Hepatocyte (in vitro differentiated cells): ENCODE measurements around the gene ACOXL. TPM values are rescaled to one million over a fixed set of nuclear protein-coding genes. Genes with fewer than 3 reads are reported as not detected.
A peak's percentile ranks its signal among the peaks of the same experiment; 100 is the strongest.

Source experiments
- DNase-seq: peaks from one replicate; pipeline ENCODE4 v3.0.0-alpha.2; 2016; ENCODE audit warnings: low spot score
- H2AFZ ChIP-seq: fragments of 200-600 bp; sonication (generic); 2 replicates; pipeline ENCODE4 v1.6.0; 2016; ENCODE audit warnings: antibody characterized with exemption, mild to moderate bottlenecking
- H3K27ac ChIP-seq: fragments of 200-600 bp; sonication (generic); 2 replicates; pipeline ENCODE4 v1.5.1; 2016; ENCODE audit warnings: mild to moderate bottlenecking
- H3K27me3 ChIP-seq: fragments of 200-600 bp; sonication (generic); 2 replicates; pipeline ENCODE4 v1.6.1; 2016
- H3K36me3 ChIP-seq: fragments of 200-600 bp; sonication (generic); replicated peaks from 2 replicates; pipeline ENCODE4 v1.5.1; 2016; ENCODE audit warnings: low read depth; ENCODE audit not compliant: insufficient read depth
- H3K4me1 ChIP-seq: fragments of 200-600 bp; sonication (generic); 2 replicates; pipeline ENCODE4 v1.5.1; 2016; ENCODE audit warnings: mild to moderate bottlenecking, moderate library complexity; ENCODE audit not compliant: insufficient read depth
- H3K4me2 ChIP-seq: fragments of 200-600 bp; sonication (generic); 2 replicates; pipeline ENCODE4 v1.6.0; 2016
- H3K4me3 ChIP-seq: fragments of 200-600 bp; sonication (generic); 2 replicates; pipeline ENCODE4 v1.5.1; 2016; ENCODE audit warnings: mild to moderate bottlenecking
- H3K79me2 ChIP-seq: fragments of 200-600 bp; sonication (generic); 2 replicates; pipeline ENCODE4 v1.6.0; 2017; ENCODE audit warnings: mild to moderate bottlenecking
- H3K9me2 ChIP-seq: fragments of 200-600 bp; sonication (generic); replicated peaks from 2 replicates; pipeline ENCODE4 v1.6.0; 2017; ENCODE audit warnings: mild to moderate bottlenecking; ENCODE audit not compliant: insufficient read depth
- H3K9me3 ChIP-seq: fragments of 200-600 bp; sonication (generic); 2 replicates; pipeline ENCODE4 v1.5.1; 2016; ENCODE audit warnings: low read depth, mild to moderate bottlenecking
- H4K20me1 ChIP-seq: fragments of 200-600 bp; sonication (generic); 2 replicates; pipeline ENCODE4 v1.6.0; 2016; ENCODE audit warnings: mild to moderate bottlenecking; ENCODE audit not compliant: insufficient read depth, poor library complexity, severe bottlenecking
- EZH2 ChIP-seq: fragments of 200-600 bp; sonication (generic); IDR thresholded peaks from 2 replicates; pipeline ENCODE4 v1.6.1; 2016; ENCODE audit warnings: antibody characterized with exemption, mild to moderate bottlenecking, borderline replicate concordance
- EZH2phosphoT487 ChIP-seq: fragments of 200-600 bp; sonication (generic); IDR thresholded peaks from one replicate; pipeline ENCODE4 v1.6.1; 2018; ENCODE audit warnings: antibody characterized with exemption, mild to moderate bottlenecking, low read depth, moderate library complexity; ENCODE audit not compliant: unreplicated experiment, severe bottlenecking
- WGBS: methylation state at CpG from one replicate; pipeline ENCODE4 v1.1.6; 2016; ENCODE audit warnings: low lambda C conversion rate; ENCODE audit errors: missing lambda C conversion rate; 5-methylcytosine and 5-hydroxymethylcytosine counted together
- polyA plus RNA-seq: library from polyadenylated mRNA; unstranded; fragments of >200 nt; fragmentation: Nextera tagmentation; extraction: Ambion mirVana; gene quantifications from 2 replicates; pipeline ENCODE4 v1.2.1, GENCODE V29; 2016
- total RNA-seq: library from RNA; depleted of rRNA; stranded (reverse); fragments of >200 nt; gene quantifications from 2 replicates; pipeline ENCODE4 v1.2.3, GENCODE V29; 2014
- TF ChIP-seq, protein P1 (sequence below): fragments of 200-600 bp; sonication (generic); IDR thresholded peaks from 2 replicates; pipeline ENCODE4 v1.5.1; 2016; ENCODE audit warnings: antibody characterized with exemption, mild to moderate bottlenecking; ENCODE audit not compliant: poor library complexity

Gene ACOXL
- total and polyA plus RNA-seq, 2 experiments from 2014 or later: 0.23 to 1.1 TPM

DNA sequence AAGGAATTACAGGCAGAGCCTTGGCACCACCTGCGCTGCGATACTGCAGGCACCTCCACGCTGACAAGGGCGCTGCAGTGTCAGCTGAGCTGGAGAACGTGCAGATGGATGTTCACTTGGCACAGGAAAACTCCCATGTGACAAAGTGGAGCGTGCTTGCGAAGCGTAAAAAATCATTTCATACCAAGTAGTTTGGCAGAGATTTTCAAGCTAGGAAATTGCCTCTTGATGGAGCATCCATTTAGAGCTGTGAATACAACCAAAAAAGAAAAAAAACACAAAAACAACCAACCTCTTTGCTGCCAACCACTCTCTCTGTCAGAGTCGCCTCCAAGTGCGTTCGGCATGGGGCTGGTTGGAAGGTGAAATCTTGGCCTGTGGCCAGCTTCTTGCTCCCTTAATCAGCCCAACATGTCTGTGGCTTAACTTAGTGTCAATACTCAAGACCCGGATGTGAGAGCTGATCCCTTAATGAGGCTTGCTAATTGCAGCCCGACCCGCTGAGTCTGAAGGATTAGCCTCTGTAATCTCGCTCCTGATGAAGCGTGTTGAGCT, 38.1 kb downstream of the ACOXL start:
- Histone ChIP-seq H3K79me2 (no peaks in the 10 kb centered on the region), H3K4me2 (peak overlapping the region; percentile 63), H4K20me1 (no peaks in the 10 kb centered on the region), H3K9me3 (no peaks in the 10 kb centered on the region), H3K4me3 (no peak overlapping the region), H3K27ac (no peak overlapping the region), H3K36me3 (no peaks in the 10 kb centered on the region), H2AFZ (no peak overlapping the region), H3K27me3 (peaks cover 32% of the 10 kb centered on the region), H3K9me2 (no peaks in the 10 kb centered on the region), H3K4me1 (peaks cover 5% of the 10 kb centered on the region)
- WGBS: 52% methylated on average over 16 of the region's 16 CpGs
- DNase-seq: peak; percentile 21
- TF ChIP-seq, protein P1, sequence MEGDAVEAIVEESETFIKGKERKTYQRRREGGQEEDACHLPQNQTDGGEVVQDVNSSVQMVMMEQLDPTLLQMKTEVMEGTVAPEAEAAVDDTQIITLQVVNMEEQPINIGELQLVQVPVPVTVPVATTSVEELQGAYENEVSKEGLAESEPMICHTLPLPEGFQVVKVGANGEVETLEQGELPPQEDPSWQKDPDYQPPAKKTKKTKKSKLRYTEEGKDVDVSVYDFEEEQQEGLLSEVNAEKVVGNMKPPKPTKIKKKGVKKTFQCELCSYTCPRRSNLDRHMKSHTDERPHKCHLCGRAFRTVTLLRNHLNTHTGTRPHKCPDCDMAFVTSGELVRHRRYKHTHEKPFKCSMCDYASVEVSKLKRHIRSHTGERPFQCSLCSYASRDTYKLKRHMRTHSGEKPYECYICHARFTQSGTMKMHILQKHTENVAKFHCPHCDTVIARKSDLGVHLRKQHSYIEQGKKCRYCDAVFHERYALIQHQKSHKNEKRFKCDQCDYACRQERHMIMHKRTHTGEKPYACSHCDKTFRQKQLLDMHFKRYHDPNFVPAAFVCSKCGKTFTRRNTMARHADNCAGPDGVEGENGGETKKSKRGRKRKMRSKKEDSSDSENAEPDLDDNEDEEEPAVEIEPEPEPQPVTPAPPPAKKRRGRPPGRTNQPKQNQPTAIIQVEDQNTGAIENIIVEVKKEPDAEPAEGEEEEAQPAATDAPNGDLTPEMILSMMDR: no peak
- TF ChIP-seq EZH2: no peak
- TF ChIP-seq EZH2phosphoT487: no peak

DNA sequence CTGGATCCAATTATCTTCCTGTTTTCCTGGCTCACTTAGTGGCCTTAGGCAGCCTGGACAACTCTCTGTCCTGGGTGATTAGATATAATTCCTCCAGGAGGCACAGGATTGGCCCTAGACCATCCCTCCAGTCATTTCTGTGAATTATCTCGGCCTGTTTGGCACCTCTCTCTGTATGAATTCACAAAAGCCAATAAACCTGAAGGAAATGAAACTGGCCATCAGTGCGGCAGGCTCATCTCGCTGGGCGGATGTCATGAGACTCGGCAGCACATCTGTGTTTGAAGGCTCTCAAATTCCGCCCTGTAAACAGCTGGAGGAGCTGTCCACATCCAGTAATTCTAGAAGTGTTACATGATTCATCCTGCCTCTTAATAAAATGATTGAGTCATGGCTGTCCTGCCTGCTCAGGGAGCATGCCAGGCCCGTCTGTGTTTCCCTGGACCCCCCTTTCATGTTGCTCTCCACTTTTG, 38.6 kb downstream of the ACOXL start:
- H3K36me3 ChIP-seq: no peaks in the 10 kb centered on the region
- H4K20me1 ChIP-seq: no peaks in the 10 kb centered on the region
- DNase-seq: peak; percentile 42
- WGBS: 24% methylated on average over 7 of the region's 7 CpGs
- TF ChIP-seq, protein P1: no peak
- TF ChIP-seq EZH2phosphoT487 (no peak), EZH2 (no peak)
- H3K4me2 ChIP-seq: peak overlapping the region; percentile 63
- H3K4me1 ChIP-seq: peaks cover 5% of the 10 kb centered on the region
- H2AFZ ChIP-seq: no peak overlapping the region
- no peak overlapping the region for H3K4me3 ChIP-seq
- H3K27me3 ChIP-seq: peaks cover 33% of the 10 kb centered on the region
- no peaks in the 10 kb centered on the region for H3K9me2 ChIP-seq
- H3K79me2 ChIP-seq: no peaks in the 10 kb centered on the region
- no peak overlapping the region for H3K27ac ChIP-seq
- no peaks in the 10 kb centered on the region for H3K9me3 ChIP-seq

DNA sequence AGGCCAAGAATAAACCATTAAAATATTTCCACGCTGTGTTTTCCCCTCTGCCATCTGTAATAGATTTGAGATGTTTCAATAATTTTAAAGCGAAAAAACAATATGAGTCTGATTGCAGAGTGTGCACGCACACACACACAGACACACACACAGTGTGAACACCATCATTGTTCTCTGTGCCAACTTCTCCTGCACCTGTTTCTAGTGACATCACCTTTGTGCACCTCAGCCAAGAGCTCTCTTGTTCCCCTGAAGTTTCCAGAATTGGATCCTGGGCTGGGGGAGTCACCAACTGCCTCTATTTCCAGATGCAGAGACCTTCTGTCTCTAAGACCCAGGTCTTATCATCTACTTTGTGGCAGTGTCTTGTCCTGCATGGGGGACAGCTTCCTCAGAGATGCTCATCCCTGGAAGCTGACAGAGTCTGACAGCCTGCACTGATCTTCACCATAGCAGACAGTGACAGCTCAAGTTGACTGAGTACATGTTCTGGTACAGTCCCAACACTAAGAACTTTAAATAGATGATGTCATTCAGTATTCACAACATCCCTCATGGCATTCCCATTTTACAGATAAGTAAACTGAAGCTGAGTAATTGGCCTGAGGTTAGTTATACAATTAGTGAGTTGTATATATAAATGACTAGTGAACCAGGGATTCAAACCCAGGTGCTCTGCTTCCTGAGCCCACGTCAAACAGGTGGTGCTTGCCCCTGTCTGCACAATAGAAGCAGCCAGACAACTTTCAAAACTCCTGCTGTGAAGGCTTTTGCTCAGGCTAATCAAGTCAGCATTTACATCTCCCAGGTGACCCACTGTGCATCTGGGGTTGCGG, 39.4 kb downstream of the ACOXL start:
- H3K4me2 ChIP-seq: peak overlapping the region; percentile 63
- H4K20me1 ChIP-seq: no peaks in the 10 kb centered on the region
- no peaks in the 10 kb centered on the region for H3K79me2 ChIP-seq
- peaks cover 41% of the 10 kb centered on the region for H3K27me3 ChIP-seq
- H3K4me3 ChIP-seq: no peak overlapping the region
- no peak for DNase-seq
- no peaks in the 10 kb centered on the region for H3K9me3 ChIP-seq
- H3K36me3 ChIP-seq: no peaks in the 10 kb centered on the region
- WGBS: 76% methylated on average over 5 of the region's 5 CpGs
- H3K4me1 ChIP-seq: peaks cover 5% of the 10 kb centered on the region
- H3K27ac ChIP-seq: no peak overlapping the region
- no peak overlapping the region for H2AFZ ChIP-seq
- TF ChIP-seq EZH2phosphoT487 (no peak), EZH2 (no peak)
- TF ChIP-seq, protein P1: no peak
- no peaks in the 10 kb centered on the region for H3K9me2 ChIP-seq
